ENCODE data around the gene METTL15.

DNA sequence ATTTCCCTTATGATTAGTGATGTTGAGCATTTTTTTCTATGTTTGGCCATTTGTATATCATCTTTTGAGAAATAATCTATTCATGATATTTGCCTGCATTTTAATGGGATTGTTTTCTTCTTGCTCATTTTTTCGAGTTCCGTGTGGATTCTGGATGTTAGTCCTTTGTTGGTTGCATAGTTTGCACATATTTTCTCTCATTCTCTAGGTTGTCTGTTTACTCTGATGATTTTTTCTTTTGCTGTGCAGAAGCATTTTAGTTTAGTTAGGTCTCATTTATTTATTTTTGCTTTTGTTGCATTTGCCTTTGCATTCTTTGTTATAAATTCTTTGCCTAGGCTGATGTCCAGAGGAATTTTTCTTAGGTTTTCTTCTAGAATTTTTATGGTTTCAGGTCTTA lies 87.3 kb downstream of the METTL15 start:
- TF ChIP-seq, protein P1, sequence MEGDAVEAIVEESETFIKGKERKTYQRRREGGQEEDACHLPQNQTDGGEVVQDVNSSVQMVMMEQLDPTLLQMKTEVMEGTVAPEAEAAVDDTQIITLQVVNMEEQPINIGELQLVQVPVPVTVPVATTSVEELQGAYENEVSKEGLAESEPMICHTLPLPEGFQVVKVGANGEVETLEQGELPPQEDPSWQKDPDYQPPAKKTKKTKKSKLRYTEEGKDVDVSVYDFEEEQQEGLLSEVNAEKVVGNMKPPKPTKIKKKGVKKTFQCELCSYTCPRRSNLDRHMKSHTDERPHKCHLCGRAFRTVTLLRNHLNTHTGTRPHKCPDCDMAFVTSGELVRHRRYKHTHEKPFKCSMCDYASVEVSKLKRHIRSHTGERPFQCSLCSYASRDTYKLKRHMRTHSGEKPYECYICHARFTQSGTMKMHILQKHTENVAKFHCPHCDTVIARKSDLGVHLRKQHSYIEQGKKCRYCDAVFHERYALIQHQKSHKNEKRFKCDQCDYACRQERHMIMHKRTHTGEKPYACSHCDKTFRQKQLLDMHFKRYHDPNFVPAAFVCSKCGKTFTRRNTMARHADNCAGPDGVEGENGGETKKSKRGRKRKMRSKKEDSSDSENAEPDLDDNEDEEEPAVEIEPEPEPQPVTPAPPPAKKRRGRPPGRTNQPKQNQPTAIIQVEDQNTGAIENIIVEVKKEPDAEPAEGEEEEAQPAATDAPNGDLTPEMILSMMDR (IDR thresholded peaks at IDR 0.05): no peak
- TF ChIP-seq POLR2AphosphoS5 (IDR thresholded peaks at IDR 0.05) (no peak), POLR2A (IDR thresholded peaks at IDR 0.05) (no peak)

Data from transverse colon (tissue), 4 donors.